Measurements from ENCODE around the gene TERC.
A peak's percentile ranks its signal among the peaks of the same experiment; 100 is the strongest.
"Not testable (repeated sequence)": the region's sequence is repeated elsewhere in the genome, so short reads cannot be mapped to it uniquely, and the experiment has no call there.

Gene TERC

GRCh38 chr3:169771497-169772304 lies 6.8 kb upstream of the TERC start:
- peak; percentile 59 for DNase-seq

DNA sequence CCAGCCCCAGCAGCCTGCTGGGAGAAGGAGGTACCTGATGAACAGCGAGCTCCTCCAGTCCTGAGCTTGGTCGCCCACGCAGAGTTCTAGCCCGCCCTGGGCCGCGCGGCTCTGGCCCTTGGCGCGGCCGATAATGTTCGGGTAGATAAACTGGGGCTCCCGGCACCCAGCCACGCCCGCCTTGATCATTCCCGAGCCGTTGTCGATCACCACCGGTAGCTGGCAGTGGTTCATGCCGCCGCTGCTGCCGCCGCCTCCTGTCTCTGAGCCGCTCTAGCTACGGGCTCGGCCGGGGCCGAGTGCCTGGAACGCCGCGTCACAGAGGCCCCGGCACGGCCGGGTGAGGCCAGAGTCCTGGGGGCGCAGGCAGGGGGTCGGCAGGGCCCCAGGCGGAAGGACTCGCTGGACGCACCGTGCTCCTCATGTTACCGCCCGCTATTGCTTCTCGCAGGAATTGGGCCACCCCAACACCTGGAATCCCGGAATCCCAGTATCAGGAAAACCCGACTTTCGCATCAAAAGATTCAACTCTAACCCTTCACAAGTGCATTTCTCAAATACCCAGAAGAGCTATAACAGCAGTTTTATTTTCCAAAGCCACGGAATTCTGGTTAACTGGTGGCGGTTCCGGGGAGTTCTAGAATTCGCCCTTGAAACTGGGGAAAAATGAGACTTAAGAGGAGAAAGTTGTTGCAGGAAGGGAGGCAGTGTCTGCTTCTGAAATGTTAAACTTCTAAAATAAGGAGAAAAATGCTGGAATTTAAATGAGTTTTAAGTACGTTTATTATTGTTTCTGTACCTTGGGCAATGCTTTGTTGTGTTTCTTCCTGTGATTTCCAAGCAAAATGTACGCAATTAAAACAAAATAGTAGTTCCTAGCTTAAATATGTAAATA lies 4.7 kb upstream of the TERC start, which contains the start of gene ACTRT3:
TSS of gene ACTRT3 (minus strand) at position 275 of the 895 bp plus-strand sequence. CDS start at position 234, 41 bp downstream.
- DNase-seq: peak; percentile 65

DNA sequence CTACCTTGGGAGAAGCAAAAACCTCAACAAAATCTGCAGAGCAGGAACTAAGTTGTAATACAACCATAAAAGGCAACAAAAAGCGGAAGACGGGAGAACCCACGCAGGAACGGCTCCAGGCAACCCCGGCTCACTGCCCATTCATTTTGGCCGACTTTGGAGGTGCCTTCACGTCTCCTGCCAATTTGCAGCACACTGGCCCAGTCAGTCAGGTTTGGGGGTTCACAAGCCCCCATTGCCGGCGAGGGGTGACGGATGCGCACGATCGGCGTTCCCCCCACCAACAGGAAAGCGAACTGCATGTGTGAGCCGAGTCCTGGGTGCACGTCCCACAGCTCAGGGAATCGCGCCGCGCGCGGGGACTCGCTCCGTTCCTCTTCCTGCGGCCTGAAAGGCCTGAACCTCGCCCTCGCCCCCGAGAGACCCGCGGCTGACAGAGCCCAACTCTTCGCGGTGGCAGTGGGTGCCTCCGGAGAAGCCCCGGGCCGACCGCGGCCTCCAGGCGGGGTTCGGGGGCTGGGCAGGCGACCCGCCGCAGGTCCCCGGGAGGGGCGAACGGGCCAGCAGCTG lies 463 bp downstream of the TERC start:
- DNase-seq: no peak

DNA sequence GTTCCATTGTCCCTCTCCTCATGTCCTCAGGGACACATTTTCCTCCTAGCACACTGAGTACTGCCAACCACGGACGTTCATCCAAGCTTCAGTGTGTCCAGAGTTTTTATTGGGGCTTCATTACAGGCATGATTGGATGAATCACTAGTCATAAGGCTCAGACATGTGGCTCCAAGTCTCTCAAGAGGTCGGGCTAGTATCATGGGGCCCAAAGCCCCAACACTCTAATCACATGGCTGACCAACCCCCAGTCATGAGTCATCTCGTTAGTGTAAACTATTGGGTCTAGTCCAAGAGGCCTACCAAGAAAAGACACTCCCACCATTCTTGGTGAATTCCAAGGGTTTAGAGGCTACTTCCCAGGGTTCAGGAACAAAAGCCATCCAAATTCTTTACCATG lies 4.4 kb downstream of the TERC start:
- DNase-seq: no peak

DNA sequence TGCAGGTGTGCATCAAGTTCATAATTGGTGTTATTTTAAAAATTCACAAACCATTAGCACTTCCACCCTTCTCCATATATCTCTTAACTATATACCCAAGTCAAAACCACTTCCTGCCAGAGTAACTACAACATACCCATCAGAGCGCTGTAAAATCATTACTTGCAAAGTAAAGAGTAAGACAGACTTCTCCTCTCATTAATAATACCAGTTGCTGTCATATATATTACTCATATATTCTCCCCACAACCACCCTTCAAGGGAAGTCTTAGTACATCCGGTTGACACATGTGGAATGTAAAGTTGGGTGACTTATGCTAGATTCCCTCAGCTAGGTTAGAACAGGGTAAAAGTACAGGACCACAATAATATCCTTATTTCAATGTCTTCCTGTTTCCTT lies 5.6 kb downstream of the TERC start:
- DNase-seq: no peak

DNA sequence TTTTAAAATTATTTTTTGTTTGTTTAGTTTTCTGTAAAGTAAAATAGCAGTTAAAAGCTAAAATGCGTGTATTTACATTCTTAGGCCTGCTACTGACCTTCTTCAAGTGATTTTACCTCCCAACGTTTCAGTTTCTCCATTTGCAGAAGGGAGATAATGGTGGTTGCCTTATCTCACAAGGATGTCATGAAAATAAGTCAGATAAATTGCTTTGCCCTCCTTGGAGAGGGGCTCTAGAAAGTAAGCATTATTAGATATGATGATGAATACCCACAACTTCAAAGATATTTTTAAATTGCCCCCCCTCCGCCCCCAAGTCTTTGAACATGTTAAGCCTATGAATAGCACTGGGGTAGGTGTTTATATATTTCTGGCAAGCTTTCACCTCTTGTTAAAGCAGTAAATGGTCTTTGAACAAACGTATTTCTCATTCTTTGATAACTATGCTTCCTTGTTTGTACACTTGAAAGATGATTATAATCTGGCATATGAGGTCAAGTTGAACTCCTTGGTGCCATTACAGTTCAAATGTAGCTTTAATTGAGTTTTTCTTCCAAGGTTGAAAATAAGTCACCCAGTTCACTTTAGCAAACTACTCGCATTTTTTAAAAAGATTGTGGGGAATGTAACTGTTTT lies 6.4 kb downstream of the TERC start:
- no peak for DNase-seq

- no peak for DNase-seq
Observed at GRCh38 chr3:169755488-169755887, 9.4 kb downstream of the TERC start.

GRCh38 chr3:169754711-169755110 lies 10.1 kb downstream of the TERC start:
- DNase-seq: no peak

DNA sequence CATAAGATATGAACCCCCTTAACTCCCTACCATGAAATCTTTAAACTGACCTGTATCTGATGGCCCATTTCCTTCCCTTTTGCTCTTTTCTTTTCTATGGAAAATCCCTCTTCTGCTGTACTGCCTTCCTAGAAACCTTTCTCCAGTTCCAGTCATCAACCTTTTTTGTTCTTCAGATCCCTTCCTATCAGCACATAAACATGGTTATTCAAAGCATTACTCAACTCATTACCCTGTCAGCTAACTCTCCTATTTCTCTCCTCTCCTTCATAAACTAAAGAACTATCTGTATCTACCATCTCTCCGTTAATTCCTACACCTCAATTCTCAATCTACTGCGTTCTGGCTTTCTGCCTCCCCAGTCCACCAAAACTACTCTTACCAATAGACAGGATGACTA lies 13.0 kb downstream of the TERC start:
- no peak for DNase-seq

GRCh38 chr3:169750665-169751064 lies 14.2 kb downstream of the TERC start:
- DNase-seq: no peak

GRCh38 chr3:169748670-169749069 lies 16.2 kb downstream of the TERC start:
- DNase-seq: no peak

DNA sequence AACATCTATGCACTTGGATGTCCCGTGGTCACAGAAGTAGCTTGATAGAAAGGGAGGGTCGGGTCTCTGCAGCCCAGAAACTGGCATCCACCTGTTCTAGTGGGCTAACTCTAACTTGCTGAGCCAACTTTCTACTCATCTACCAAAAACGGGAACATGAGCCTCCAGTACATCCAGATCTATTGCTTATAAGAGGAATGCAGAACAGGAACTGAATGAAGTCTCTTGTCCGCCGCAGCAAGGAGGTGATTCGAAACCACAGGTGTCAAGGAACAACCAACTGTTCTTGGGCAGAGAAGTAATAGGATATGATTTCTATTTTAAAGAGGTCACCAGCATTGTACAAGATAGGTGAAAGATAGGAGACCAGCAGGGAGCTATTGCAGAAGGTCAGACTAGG lies 17.9 kb downstream of the TERC start:
- no peak for DNase-seq

- no peak for DNase-seq
Observed at GRCh38 chr3:169744366-169745054, 20.4 kb downstream of the TERC start.

DNA sequence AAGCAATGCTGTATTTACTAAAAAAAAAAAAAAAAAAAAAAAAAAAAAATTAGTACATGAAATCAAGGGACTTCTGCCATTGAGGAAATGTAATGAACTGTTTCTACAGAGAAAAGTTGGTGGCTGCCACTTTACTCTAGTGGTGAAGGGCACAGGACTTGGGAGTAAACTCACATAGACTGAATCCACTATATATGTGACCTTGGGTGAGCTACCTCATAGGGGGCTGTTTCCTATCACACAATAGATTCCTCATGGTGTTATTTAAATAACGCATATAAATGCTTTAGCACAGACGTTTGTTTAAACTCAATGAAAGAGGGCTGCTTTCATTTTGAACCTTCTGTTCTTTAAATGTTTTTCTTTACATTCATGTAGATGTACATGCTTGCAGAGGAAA lies 25.8 kb downstream of the TERC start:
- DNase-seq: no peak

- DNase-seq: not testable (repeated sequence)
Observed at GRCh38 chr3:169731857-169732256, 33.0 kb downstream of the TERC start.

- DNase-seq: no peak
Observed at GRCh38 chr3:169722724-169723123, 42.1 kb downstream of the TERC start.

DNA sequence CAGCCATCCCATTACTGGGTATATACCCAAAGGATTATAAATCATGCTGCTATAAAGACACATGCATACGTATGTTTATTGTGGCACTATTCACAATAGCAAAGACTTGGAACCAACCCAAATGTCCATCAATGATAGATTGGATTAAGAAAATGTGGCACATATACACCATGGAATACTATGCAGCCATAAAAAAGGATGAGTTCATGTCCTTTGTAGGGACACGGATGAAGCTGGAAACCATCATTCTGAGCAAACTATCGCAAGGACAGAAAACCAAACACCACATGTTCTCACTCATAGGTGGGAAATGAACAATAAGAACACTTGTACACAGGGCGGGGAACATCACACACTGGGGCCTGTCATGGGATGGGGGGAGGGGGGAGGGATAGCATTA lies 46.4 kb downstream of the TERC start:
- DNase-seq: not testable (repeated sequence)
